ENCODE results near the gene WNT7B. TPM values are rescaled to one million over a fixed set of nuclear protein-coding genes. Genes with fewer than 3 reads are reported as not detected.

The WNT7B gene
- total RNA-seq, 1 donor from 2014 or later: not detected

DNA sequence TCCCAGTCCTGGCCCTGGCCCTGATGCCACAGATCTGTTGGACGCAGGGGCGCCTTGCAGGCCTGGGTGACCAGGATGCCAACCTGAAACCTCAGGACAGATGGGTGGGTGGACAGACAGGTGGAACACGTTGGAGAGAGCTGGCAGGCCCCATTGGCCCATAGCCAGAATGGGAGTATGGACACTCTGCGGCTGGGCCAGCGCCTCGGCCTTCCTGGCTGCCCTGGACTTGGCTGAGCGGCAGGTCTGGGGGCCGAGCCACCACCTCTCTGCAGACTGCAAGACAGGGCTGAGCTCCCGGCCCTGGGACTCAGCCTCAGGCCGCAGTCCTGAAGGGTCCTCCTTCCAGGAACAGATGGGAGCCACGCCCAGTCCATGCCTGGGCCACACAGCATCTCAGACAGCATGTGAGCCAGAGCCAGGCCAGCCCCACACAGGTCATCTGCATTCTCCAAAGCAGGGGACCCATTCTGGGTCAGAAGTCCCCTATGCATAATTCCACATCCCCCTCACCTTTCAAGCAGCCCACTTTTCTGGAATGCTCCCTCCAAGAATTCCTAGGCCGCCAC is 14.1 kb downstream of the WNT7B start:
- Histone ChIP-seq H3K4me1 (no peaks in the 10 kb centered on the region), H3K27me3 (no peaks in the 10 kb centered on the region), H3K4me3 (no peak overlapping the region), H3K27ac (no peak overlapping the region), H3K36me3 (no peaks in the 10 kb centered on the region), H3K9me3 (no peaks in the 10 kb centered on the region)
- intact Hi-C loops (cut with DNase I): no loop called here
- no peak for DNase-seq (ENCODE audit: low spot score in 2 of 2)
- no peak for TF ChIP-seq CTCF (IDR thresholded peaks at IDR 0.05)

- Histone ChIP-seq H3K27me3 (no peaks in the 10 kb centered on the region), H3K4me3 (no peak overlapping the region), H3K27ac (no peak overlapping the region), H3K4me1 (no peaks in the 10 kb centered on the region), H3K9me3 (no peaks in the 10 kb centered on the region), H3K36me3 (no peaks in the 10 kb centered on the region)
- intact Hi-C loops (cut with DNase I): no loop called here
- no peak for DNase-seq (ENCODE audit: low spot score in 2 of 2)
- no peak for TF ChIP-seq CTCF (IDR thresholded peaks at IDR 0.05)
Measured at GRCh38 chr22:45962434-45962718, 14.6 kb downstream of the WNT7B start.

- no peak for TF ChIP-seq CTCF (IDR thresholded peaks at IDR 0.05)
- Histone ChIP-seq H3K27me3 (no peaks in the 10 kb centered on the region), H3K27ac (no peak overlapping the region), H3K4me3 (no peak overlapping the region), H3K9me3 (no peaks in the 10 kb centered on the region), H3K4me1 (no peaks in the 10 kb centered on the region), H3K36me3 (no peaks in the 10 kb centered on the region)
- intact Hi-C loops (cut with DNase I): no loop called here
- no peak for DNase-seq (ENCODE audit: low spot score in 2 of 2)
Measured at GRCh38 chr22:45961679-45962433, 15.1 kb downstream of the WNT7B start.

DNA sequence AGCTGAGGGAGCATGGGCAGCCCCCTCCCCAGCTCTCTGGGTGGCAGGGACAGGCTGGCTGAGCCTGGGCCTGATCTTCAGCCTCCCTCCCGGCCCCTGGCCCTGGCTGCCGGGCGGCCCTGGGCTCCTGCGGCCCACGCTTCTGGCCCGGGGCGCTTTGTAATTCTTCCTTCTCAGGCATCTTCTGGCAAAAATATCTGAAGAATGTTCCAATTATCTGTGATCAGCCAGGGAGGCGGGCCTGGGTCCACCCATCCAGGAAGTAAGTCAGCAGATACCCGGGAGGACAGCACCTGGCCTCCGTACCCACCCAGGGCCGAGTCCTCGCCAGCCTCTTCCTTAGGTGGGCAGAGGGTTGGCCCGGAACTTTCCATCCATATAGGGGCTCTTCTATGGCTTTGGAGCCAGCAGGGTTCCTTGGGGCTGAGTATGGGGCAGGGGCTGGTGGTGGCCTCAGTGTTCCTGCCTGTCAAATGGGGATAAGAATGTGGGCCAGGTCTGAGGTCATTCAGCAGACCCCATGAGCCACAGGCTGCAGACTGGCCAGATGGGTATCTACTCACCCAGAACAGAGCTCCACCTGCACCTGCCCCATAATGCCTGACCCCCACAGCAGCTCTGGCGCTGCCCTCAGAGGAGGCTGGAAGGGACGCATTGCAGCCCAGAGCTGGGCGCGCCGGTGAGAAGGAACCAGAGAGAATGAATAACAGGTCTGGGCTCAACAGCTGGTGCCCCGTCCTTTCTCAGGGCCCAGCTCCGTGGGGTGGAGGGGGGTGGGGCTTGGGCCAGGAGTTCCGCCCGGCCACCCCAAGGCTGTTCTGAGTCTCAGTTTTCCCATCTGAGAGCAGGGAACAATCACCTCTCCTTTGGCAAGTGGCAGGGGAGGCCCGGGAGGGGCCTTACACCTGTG is 16.2 kb downstream of the WNT7B start:
- Histone ChIP-seq H3K4me1 (no peaks in the 10 kb centered on the region), H3K27ac (no peak overlapping the region), H3K4me3 (no peak overlapping the region), H3K36me3 (no peaks in the 10 kb centered on the region), H3K9me3 (no peaks in the 10 kb centered on the region), H3K27me3 (no peaks in the 10 kb centered on the region)
- no peak for DNase-seq (ENCODE audit: low spot score in 2 of 2)
- TF ChIP-seq CTCF (IDR thresholded peaks at IDR 0.05): no peak
- intact Hi-C loops (cut with DNase I): no loop called here

- no peaks in the 10 kb centered on the region for H3K27me3 ChIP-seq
- intact Hi-C loops (cut with DNase I): no loop called here
- no peaks in the 10 kb centered on the region for H3K36me3 ChIP-seq
- no peaks in the 10 kb centered on the region for H3K9me3 ChIP-seq
- no peak overlapping the region for H3K27ac ChIP-seq
- TF ChIP-seq CTCF (IDR thresholded peaks at IDR 0.05): no peak
- H3K4me1 ChIP-seq: no peaks in the 10 kb centered on the region
- no peak for DNase-seq (ENCODE audit: low spot score in 2 of 2)
- no peak overlapping the region for H3K4me3 ChIP-seq
Measured at GRCh38 chr22:45959719-45960476, 17.1 kb downstream of the WNT7B start.
